Naive B cell (primary cell): ENCODE results near the gene ARFRP1. TPM values are rescaled to one million over a fixed set of nuclear protein-coding genes. Genes with fewer than 3 reads are reported as not detected.
A peak's percentile ranks its signal among the peaks of the same experiment; 100 is the strongest.
"Not testable (repeated sequence)": the region's sequence is repeated elsewhere in the genome, so short reads cannot be mapped to it uniquely, and the experiment has no call there.

ENCODE experiments used
- ATAC-seq, 2 donors: fragments of 150-1000 bp; cut with Tn5 transposase; 2 replicates each; pipeline ENCODE4 v1.10.0; 2021; ENCODE audit warnings: low read depth in 2 of 2, mild to moderate bottlenecking in 2 of 2, moderate library complexity in 2 of 2
- DNase-seq: peaks from one replicate; pipeline ENCODE4 v3.0.0; 2022
- H3K27ac Mint-ChIP-seq, 6 donors: one replicate each; pipeline ENCODE4 v1.8.0; 2020 to 2022; ENCODE audit warnings: mild to moderate bottlenecking in 6 of 6, mixed read lengths in 6 of 6, moderate library complexity in 5 of 6, inconsistent platforms in 2 of 6
- H3K27me3 Mint-ChIP-seq, 3 donors: one replicate each; pipeline ENCODE4 v1.8.0; 2021 to 2022; ENCODE audit warnings: mixed read lengths in 3 of 3, mild to moderate bottlenecking in 1 of 3
- H3K36me3 Mint-ChIP-seq, 2 donors: one replicate each; pipeline ENCODE4 v1.8.0; 2020 to 2022; ENCODE audit warnings: mixed read lengths in 2 of 2, inconsistent platforms in 1 of 2, mild to moderate bottlenecking in 1 of 2
- H3K4me1 Mint-ChIP-seq, 3 donors: one replicate each; pipeline ENCODE4 v1.8.0; 2020 to 2022; ENCODE audit warnings: mixed read lengths in 3 of 3, inconsistent platforms in 1 of 3, mild to moderate bottlenecking in 1 of 3, moderate library complexity in 1 of 3
- H3K4me3 Mint-ChIP-seq, 8 donors: one replicate each; pipeline ENCODE4 v1.8.0; 2020 to 2022; ENCODE audit warnings: mild to moderate bottlenecking in 8 of 8, mixed read lengths in 8 of 8, moderate library complexity in 8 of 8, inconsistent platforms in 2 of 8
- H3K9me3 Mint-ChIP-seq, 7 donors: one replicate each; pipeline ENCODE4 v1.8.0; 2020 to 2022; ENCODE audit warnings: mixed read lengths in 7 of 7, mild to moderate bottlenecking in 5 of 7, inconsistent platforms in 2 of 7, moderate library complexity in 1 of 7
- polyA plus RNA-seq, 6 donors: library from polyadenylated mRNA; unstranded; fragments of 300-500 nt; fragmentation: Illumina TruSeq; gene quantifications; one replicate each; pipeline ENCODE4 v1.2.3, GENCODE V29; 2021; ENCODE audit warnings: low read depth in 6 of 6

The ARFRP1 gene
- polyA plus RNA-seq, 6 donors from 2014 or later, result 35.6 to 62.9 (median 45.8) TPM

GRCh38 chr20:63732118-63733095 is 24.6 kb upstream of the ARFRP1 start:
- Mint-ChIP-seq H3K4me1 (peaks cover 31 to 46% (median 40%) of the 10 kb centered on the region in 3 donors), H3K9me3 (peaks cover 0 to 2% (median 0%) of the 10 kb centered on the region in 7 donors), H3K4me3 (no peak overlapping the region), H3K36me3 (peaks cover 0 to 7% of the 10 kb centered on the region in 2 donors), H3K27ac (no peak overlapping the region), H3K27me3 (no peaks in the 10 kb centered on the region)
- ATAC-seq (no peak), DNase-seq (no peak)

GRCh38 chr20:63731410-63731809 is 23.6 kb upstream of the ARFRP1 start:
- Mint-ChIP-seq H3K9me3 (peaks cover 0 to 5% (median 0%) of the 10 kb centered on the region in 7 donors), H3K36me3 (peaks cover 0 to 7% of the 10 kb centered on the region in 2 donors)
- ATAC-seq, result no peak

GRCh38 chr20:63730189-63730733 is 22.5 kb upstream of the ARFRP1 start:
- peak overlapping the region in 1 of 6 donors; percentile 49 for H3K27ac Mint-ChIP-seq
- H3K27me3 Mint-ChIP-seq, DNase-seq, ATAC-seq: not testable (repeated sequence)
- peaks cover 3 to 14% (median 4%) of the 10 kb centered on the region in 7 donors for H3K9me3 Mint-ChIP-seq
- peaks cover 25 to 34% (median 29%) of the 10 kb centered on the region in 3 donors for H3K4me1 Mint-ChIP-seq
- peak overlapping the region in 1 of 8 donors; percentile 58 for H3K4me3 Mint-ChIP-seq
- peaks cover 4 to 13% of the 10 kb centered on the region in 2 donors for H3K36me3 Mint-ChIP-seq

More at GRCh38 chr20:63731410-63731809, 23.6 kb upstream of the ARFRP1 start:
- no peak for DNase-seq
- no peaks in the 10 kb centered on the region for H3K27me3 Mint-ChIP-seq
- peaks cover 33 to 40% (median 37%) of the 10 kb centered on the region in 3 donors for H3K4me1 Mint-ChIP-seq
- H3K4me3 Mint-ChIP-seq, result no peak overlapping the region
- H3K27ac Mint-ChIP-seq, result no peak overlapping the region

GRCh38 chr20:63722967-63723622 is 15.3 kb upstream of the ARFRP1 start:
- Mint-ChIP-seq H3K4me1 (peaks cover 7 to 22% (median 11%) of the 10 kb centered on the region in 3 donors), H3K36me3 (peaks cover 19 to 26% of the 10 kb centered on the region in 2 donors)
- not testable (repeated sequence) for H3K27ac Mint-ChIP-seq

GRCh38 chr20:63718996-63719395 is 11.2 kb upstream of the ARFRP1 start:
- H3K27ac Mint-ChIP-seq, result no peak overlapping the region
- peaks cover 27 to 31% of the 10 kb centered on the region in 2 donors for H3K36me3 Mint-ChIP-seq
- H3K27me3 Mint-ChIP-seq, result no peaks in the 10 kb centered on the region
- DNase-seq, result no peak
- H3K4me1 Mint-ChIP-seq, result peaks cover 4 to 29% (median 22%) of the 10 kb centered on the region in 3 donors
- H3K4me3 Mint-ChIP-seq, result no peak overlapping the region
- ATAC-seq, result no peak
- peaks cover 5 to 24% (median 11%) of the 10 kb centered on the region in 7 donors for H3K9me3 Mint-ChIP-seq

More at GRCh38 chr20:63722967-63723622, 15.3 kb upstream of the ARFRP1 start:
- H3K4me3 Mint-ChIP-seq, DNase-seq, H3K27me3 Mint-ChIP-seq, ATAC-seq: not testable (repeated sequence)
- peaks cover 6 to 26% (median 13%) of the 10 kb centered on the region in 7 donors for H3K9me3 Mint-ChIP-seq

GRCh38 chr20:63714858-63715257 is 7.1 kb upstream of the ARFRP1 start:
- ATAC-seq (no peak), DNase-seq (no peak)
- Mint-ChIP-seq H3K4me1 (peaks cover 12 to 45% (median 41%) of the 10 kb centered on the region in 3 donors), H3K27me3 (no peaks in the 10 kb centered on the region), H3K36me3 (peaks cover 25 to 36% of the 10 kb centered on the region in 2 donors), H3K27ac (no peak overlapping the region), H3K4me3 (peak overlapping the region in 1 of 8 donors; percentile 51), H3K9me3 (peaks cover 5 to 23% (median 12%) of the 10 kb centered on the region in 7 donors)

GRCh38 chr20:63712191-63712590 is 4.4 kb upstream of the ARFRP1 start:
- peak overlapping the region in 1 of 6 donors; percentile 70 for H3K27ac Mint-ChIP-seq
- no peaks in the 10 kb centered on the region for H3K27me3 Mint-ChIP-seq
- peaks cover 17 to 52% (median 51%) of the 10 kb centered on the region in 3 donors for H3K4me1 Mint-ChIP-seq
- H3K36me3 Mint-ChIP-seq, result peaks cover 16 to 28% of the 10 kb centered on the region in 2 donors
- peak overlapping the region in 1 of 8 donors; percentile 44 for H3K4me3 Mint-ChIP-seq
- ATAC-seq, result no peak
- H3K9me3 Mint-ChIP-seq, result peaks cover 0 to 18% (median 7%) of the 10 kb centered on the region in 7 donors
- no peak for DNase-seq

- peak overlapping the region in 2 of 6 donors; percentile 48 to 51 for H3K27ac Mint-ChIP-seq
- H3K9me3 Mint-ChIP-seq, result peaks cover 0 to 15% (median 7%) of the 10 kb centered on the region in 7 donors
- H3K36me3 Mint-ChIP-seq, result peaks cover 16 to 26% of the 10 kb centered on the region in 2 donors
- no peaks in the 10 kb centered on the region for H3K27me3 Mint-ChIP-seq
- ATAC-seq (no peak), DNase-seq (no peak)
- H3K4me1 Mint-ChIP-seq, result peaks cover 26 to 54% (median 51%) of the 10 kb centered on the region in 3 donors
- peak overlapping the region in 5 of 8 donors; percentile 5 to 89 (median 74) for H3K4me3 Mint-ChIP-seq
These were observed 3.4 kb upstream of the ARFRP1 start for GRCh38 chr20:63711085-63711645.

GRCh38 chr20:63709149-63709527 is 1.4 kb upstream of the ARFRP1 start:
- ATAC-seq (no peak), DNase-seq (no peak)
- Mint-ChIP-seq H3K9me3 (peaks cover 0 to 3% (median 0%) of the 10 kb centered on the region in 7 donors), H3K36me3 (peaks cover 12 to 15% of the 10 kb centered on the region in 2 donors), H3K27ac (peak overlapping the region in 2 of 6 donors; percentile 44 to 79), H3K4me3 (peak overlapping the region; percentile 71 to 90 (median 82)), H3K4me1 (peaks cover 30 to 56% (median 52%) of the 10 kb centered on the region in 3 donors), H3K27me3 (no peaks in the 10 kb centered on the region)

- ATAC-seq, result peak in 1 of 2 donors; percentile 3
These were observed 749 bp upstream of the ARFRP1 start for GRCh38 chr20:63708301-63709148.

GRCh38 chr20:63706852-63707557 is 771 bp downstream of the ARFRP1 start:
- peak; percentile 40 for DNase-seq
- Mint-ChIP-seq H3K4me3 (peak overlapping the region; percentile 81 to 94 (median 86)), H3K4me1 (peaks cover 24 to 47% (median 45%) of the 10 kb centered on the region in 3 donors), H3K36me3 (peaks cover under 1 to 8% of the 10 kb centered on the region in 2 donors), H3K9me3 (no peaks in the 10 kb centered on the region), H3K27me3 (no peaks in the 10 kb centered on the region), H3K27ac (peak overlapping the region in 5 of 6 donors; percentile 72 to 94 (median 84))
- ATAC-seq, result peak; percentile 38 to 46

More at GRCh38 chr20:63708301-63709148, 749 bp upstream of the ARFRP1 start:
- Mint-ChIP-seq H3K9me3 (no peaks in the 10 kb centered on the region), H3K27ac (peak overlapping the region in 3 of 6 donors; percentile 79 to 84 (median 81)), H3K4me3 (peak overlapping the region; percentile 71 to 90 (median 82)), H3K4me1 (peaks cover 30 to 56% (median 52%) of the 10 kb centered on the region in 3 donors), H3K36me3 (peaks cover 10 to 15% of the 10 kb centered on the region in 2 donors), H3K27me3 (no peaks in the 10 kb centered on the region)
- DNase-seq, result no peak
